PC-9 (cell line): ENCODE measurements around the gene EPHA1.

Experiments
- CTCF ChIP-seq: fragments of 200-600 bp; sonication (generic); conservative IDR thresholded peaks from 2 replicates; pipeline ENCODE4 v1.6.1; 2017; ENCODE audit warnings: mixed run types, antibody characterized with exemption, mild to moderate bottlenecking, moderate library complexity
- EZH2 ChIP-seq: fragments of 200-600 bp; sonication (generic); IDR thresholded peaks from 2 replicates; pipeline ENCODE4 v1.8.0; 2017; ENCODE audit warnings: antibody characterized with exemption, low read depth

GRCh38 chr7:143347950-143348349 is 60.7 kb downstream of the EPHA1 start:
- TF ChIP-seq CTCF = no peak
- TF ChIP-seq EZH2 = no peak
